ENCODE measurements around the gene GPA33.

DNA sequence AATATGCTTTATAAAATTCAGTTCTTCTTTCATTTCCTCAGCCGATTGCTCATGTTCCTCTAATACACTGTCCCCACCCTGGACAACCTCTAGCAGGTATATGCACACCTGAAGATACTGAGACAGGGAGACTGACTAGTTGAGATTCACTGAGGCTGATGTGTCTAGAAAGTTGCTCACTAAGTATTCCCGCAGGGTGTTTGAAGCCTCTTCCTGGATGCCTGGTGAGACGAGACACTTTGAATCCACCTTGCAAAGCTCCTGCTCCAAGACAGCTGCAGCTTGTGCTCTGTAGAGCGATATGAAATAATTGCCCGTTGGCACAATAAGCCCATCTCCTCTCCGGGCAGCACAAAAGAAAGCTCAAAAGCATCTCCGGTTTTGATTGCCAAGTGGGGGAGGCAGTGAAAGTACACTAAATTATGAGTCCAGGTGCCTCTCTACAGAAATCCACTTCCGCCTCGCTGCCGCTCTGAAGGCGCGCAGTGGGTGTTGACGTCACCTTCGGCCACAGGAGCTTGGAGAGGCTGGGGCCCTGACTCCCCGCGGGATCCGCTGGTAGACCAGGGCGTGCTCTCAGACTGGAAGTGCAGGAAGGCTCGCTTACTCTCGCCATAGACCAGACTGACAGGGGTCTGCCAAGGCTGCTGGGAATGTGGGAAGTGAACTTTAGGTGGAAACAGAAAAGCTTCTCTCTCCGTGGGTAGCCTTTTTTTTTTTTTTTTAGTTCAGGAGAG, 46.3 kb downstream of the GPA33 start:
- TF ChIP-seq, protein P1, sequence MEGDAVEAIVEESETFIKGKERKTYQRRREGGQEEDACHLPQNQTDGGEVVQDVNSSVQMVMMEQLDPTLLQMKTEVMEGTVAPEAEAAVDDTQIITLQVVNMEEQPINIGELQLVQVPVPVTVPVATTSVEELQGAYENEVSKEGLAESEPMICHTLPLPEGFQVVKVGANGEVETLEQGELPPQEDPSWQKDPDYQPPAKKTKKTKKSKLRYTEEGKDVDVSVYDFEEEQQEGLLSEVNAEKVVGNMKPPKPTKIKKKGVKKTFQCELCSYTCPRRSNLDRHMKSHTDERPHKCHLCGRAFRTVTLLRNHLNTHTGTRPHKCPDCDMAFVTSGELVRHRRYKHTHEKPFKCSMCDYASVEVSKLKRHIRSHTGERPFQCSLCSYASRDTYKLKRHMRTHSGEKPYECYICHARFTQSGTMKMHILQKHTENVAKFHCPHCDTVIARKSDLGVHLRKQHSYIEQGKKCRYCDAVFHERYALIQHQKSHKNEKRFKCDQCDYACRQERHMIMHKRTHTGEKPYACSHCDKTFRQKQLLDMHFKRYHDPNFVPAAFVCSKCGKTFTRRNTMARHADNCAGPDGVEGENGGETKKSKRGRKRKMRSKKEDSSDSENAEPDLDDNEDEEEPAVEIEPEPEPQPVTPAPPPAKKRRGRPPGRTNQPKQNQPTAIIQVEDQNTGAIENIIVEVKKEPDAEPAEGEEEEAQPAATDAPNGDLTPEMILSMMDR (IDR thresholded peaks at IDR 0.05; ENCODE audit: poor library complexity, severe bottlenecking): no peak
- TF ChIP-seq RAD21 (conservative IDR thresholded peaks at IDR 0.05) (no peak), POLR2AphosphoS5 (IDR thresholded peaks at IDR 0.05) (no peak), SMC3 (conservative IDR thresholded peaks at IDR 0.05; ENCODE audit: poor library complexity) (no peak)
- TF ChIP-seq, protein P2, sequence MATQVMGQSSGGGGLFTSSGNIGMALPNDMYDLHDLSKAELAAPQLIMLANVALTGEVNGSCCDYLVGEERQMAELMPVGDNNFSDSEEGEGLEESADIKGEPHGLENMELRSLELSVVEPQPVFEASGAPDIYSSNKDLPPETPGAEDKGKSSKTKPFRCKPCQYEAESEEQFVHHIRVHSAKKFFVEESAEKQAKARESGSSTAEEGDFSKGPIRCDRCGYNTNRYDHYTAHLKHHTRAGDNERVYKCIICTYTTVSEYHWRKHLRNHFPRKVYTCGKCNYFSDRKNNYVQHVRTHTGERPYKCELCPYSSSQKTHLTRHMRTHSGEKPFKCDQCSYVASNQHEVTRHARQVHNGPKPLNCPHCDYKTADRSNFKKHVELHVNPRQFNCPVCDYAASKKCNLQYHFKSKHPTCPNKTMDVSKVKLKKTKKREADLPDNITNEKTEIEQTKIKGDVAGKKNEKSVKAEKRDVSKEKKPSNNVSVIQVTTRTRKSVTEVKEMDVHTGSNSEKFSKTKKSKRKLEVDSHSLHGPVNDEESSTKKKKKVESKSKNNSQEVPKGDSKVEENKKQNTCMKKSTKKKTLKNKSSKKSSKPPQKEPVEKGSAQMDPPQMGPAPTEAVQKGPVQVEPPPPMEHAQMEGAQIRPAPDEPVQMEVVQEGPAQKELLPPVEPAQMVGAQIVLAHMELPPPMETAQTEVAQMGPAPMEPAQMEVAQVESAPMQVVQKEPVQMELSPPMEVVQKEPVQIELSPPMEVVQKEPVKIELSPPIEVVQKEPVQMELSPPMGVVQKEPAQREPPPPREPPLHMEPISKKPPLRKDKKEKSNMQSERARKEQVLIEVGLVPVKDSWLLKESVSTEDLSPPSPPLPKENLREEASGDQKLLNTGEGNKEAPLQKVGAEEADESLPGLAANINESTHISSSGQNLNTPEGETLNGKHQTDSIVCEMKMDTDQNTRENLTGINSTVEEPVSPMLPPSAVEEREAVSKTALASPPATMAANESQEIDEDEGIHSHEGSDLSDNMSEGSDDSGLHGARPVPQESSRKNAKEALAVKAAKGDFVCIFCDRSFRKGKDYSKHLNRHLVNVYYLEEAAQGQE (IDR thresholded peaks at IDR 0.05; ENCODE audit: borderline replicate concordance): no peak

All from neural cell (in vitro differentiated cells).